ENCODE data around the gene NUDT16L1. TPM values are rescaled to one million over a fixed set of nuclear protein-coding genes. Genes with fewer than 3 reads are reported as not detected.
A peak's percentile ranks its signal among the peaks of the same experiment; 100 is the strongest.

NUDT16L1 gene
- total RNA-seq, 1 donor from 2014 or later: 77.3 TPM

- peaks cover 44 to 65% of the 10 kb centered on the region in 2 donors for H3K36me3 ChIP-seq
- no peak for DNase-seq (ENCODE audit: low spot score in 2 of 2)
- no peaks in the 10 kb centered on the region for H3K27me3 ChIP-seq
- H3K27ac ChIP-seq: no peak overlapping the region
- H3K4me3 ChIP-seq: no peak overlapping the region
- H3K4me1 ChIP-seq: no peaks in the 10 kb centered on the region
- TF ChIP-seq, protein P1, sequence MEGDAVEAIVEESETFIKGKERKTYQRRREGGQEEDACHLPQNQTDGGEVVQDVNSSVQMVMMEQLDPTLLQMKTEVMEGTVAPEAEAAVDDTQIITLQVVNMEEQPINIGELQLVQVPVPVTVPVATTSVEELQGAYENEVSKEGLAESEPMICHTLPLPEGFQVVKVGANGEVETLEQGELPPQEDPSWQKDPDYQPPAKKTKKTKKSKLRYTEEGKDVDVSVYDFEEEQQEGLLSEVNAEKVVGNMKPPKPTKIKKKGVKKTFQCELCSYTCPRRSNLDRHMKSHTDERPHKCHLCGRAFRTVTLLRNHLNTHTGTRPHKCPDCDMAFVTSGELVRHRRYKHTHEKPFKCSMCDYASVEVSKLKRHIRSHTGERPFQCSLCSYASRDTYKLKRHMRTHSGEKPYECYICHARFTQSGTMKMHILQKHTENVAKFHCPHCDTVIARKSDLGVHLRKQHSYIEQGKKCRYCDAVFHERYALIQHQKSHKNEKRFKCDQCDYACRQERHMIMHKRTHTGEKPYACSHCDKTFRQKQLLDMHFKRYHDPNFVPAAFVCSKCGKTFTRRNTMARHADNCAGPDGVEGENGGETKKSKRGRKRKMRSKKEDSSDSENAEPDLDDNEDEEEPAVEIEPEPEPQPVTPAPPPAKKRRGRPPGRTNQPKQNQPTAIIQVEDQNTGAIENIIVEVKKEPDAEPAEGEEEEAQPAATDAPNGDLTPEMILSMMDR (IDR thresholded peaks at IDR 0.05): no peak
- intact Hi-C loops (cut with DNase I): no loop called here
- H3K9me3 ChIP-seq: no peaks in the 10 kb centered on the region
Measured at GRCh38 chr16:4676831-4677230, 16.5 kb upstream of the NUDT16L1 start.

GRCh38 chr16:4677390-4677789 is 16.0 kb upstream of the NUDT16L1 start:
- Histone ChIP-seq H3K4me1 (no peaks in the 10 kb centered on the region), H3K27ac (no peak overlapping the region), H3K36me3 (peaks cover 48 to 66% of the 10 kb centered on the region in 2 donors), H3K27me3 (no peaks in the 10 kb centered on the region), H3K9me3 (no peaks in the 10 kb centered on the region), H3K4me3 (no peak overlapping the region)
- TF ChIP-seq, protein P1 (IDR thresholded peaks at IDR 0.05): no peak
- intact Hi-C loops (cut with DNase I): no loop called here
- DNase-seq (ENCODE audit: low spot score in 2 of 2): no peak

DNA sequence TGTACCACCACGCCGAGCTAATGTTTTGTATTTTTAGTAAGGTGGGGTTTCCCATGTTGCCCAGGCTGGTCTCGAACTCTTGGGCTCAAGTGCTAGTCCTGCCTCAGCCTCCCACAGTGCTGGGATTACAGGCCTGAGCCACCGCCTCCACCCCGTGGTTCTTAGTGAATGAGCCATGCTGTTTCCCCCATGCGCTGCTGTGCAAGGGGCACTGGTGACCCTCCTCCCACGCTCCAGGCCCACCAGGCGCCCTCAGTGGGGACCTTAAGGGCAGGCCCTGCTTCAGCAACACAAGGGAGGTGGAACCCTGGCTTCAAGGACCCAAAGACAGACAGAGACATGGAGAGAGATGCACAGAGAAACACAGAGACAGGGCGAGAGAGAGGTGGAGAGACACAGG is 15.4 kb upstream of the NUDT16L1 start:
- intact Hi-C loops (cut with DNase I): no loop called here
- Histone ChIP-seq H3K27me3 (no peaks in the 10 kb centered on the region), H3K4me1 (no peaks in the 10 kb centered on the region), H3K4me3 (no peak overlapping the region), H3K36me3 (peaks cover 53 to 72% of the 10 kb centered on the region in 2 donors), H3K27ac (no peak overlapping the region), H3K9me3 (no peaks in the 10 kb centered on the region)
- no peak for DNase-seq (ENCODE audit: low spot score in 2 of 2)
- TF ChIP-seq, protein P1 (IDR thresholded peaks at IDR 0.05): no peak

DNA sequence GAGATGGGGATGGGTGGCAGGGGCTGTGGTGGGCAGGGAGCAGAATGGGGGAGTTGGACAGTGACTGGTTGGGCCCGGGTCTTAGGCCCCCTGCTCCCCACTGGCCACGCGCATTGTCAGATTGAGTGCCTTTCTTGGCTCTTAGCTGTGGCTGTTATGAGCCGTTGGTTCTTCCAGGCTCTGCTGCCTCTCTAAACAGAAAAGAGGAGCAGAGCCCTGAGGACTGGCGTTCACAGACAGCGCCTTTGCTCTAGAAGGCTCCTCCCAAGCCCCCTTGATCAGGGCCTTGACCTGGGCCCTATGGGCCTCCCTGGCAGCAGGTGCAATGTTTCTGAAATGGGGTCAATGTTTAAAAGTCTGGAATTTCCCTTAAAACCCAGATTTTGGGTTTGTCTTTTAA is 14.8 kb upstream of the NUDT16L1 start:
- no peak overlapping the region for H3K4me3 ChIP-seq
- no peak for DNase-seq (ENCODE audit: low spot score in 2 of 2)
- intact Hi-C loops (cut with DNase I): no loop called here
- no peaks in the 10 kb centered on the region for H3K4me1 ChIP-seq
- peaks cover 53 to 71% of the 10 kb centered on the region in 2 donors for H3K36me3 ChIP-seq
- no peak overlapping the region for H3K27ac ChIP-seq
- H3K9me3 ChIP-seq: no peaks in the 10 kb centered on the region
- H3K27me3 ChIP-seq: no peaks in the 10 kb centered on the region
- TF ChIP-seq, protein P1 (IDR thresholded peaks at IDR 0.05): no peak

- no peak for DNase-seq (ENCODE audit: low spot score in 2 of 2)
- Histone ChIP-seq H3K36me3 (peaks cover 57 to 74% of the 10 kb centered on the region in 2 donors), H3K4me3 (no peak overlapping the region)
Measured at GRCh38 chr16:4679156-4679849, 14.1 kb upstream of the NUDT16L1 start.

More at GRCh38 chr16:4679156-4679849, 14.1 kb upstream of the NUDT16L1 start:
- intact Hi-C loops (cut with DNase I): no loop called here
- Histone ChIP-seq H3K9me3 (no peaks in the 10 kb centered on the region), H3K27ac (peak overlapping the region in 1 of 2 donors; percentile 62), H3K27me3 (no peaks in the 10 kb centered on the region), H3K4me1 (no peaks in the 10 kb centered on the region)
- TF ChIP-seq, protein P1 (IDR thresholded peaks at IDR 0.05): no peak

Data from ascending aorta (tissue), 2 donors.